Measurements from ENCODE around the gene TAF1.
"Not testable (repeated sequence)": the region's sequence is repeated elsewhere in the genome, so short reads cannot be mapped to it uniquely, and the experiment has no call there.

TAF1 gene

GRCh38 chrX:71365875-71366673 is at the start of gene TAF1:
TSS of gene TAF1 (plus strand) at chrX:71366357. CDS start at chrX:71366375, 18 bp downstream.
- peak; percentile 85 for DNase-seq

GRCh38 chrX:71316959-71317358 is 49.2 kb upstream of the TAF1 start:
- DNase-seq, result not testable (repeated sequence)

- DNase-seq, result no peak
These were observed 46.0 kb upstream of the TAF1 start for GRCh38 chrX:71320126-71320525.

GRCh38 chrX:71321731-71322130 is 44.4 kb upstream of the TAF1 start:
- DNase-seq, result no peak

GRCh38 chrX:71324452-71324851 is 41.7 kb upstream of the TAF1 start:
- not testable (repeated sequence) for DNase-seq

- no peak for DNase-seq
These were observed 39.8 kb upstream of the TAF1 start for GRCh38 chrX:71326394-71326793.

GRCh38 chrX:71349151-71349665 is 16.9 kb upstream of the TAF1 start:
- DNase-seq, result not testable (repeated sequence)

GRCh38 chrX:71349867-71350266 is 16.3 kb upstream of the TAF1 start:
- not testable (repeated sequence) for DNase-seq

- DNase-seq, result not testable (repeated sequence)
These were observed 13.7 kb upstream of the TAF1 start for GRCh38 chrX:71352439-71352838.

- DNase-seq, result no peak
These were observed 1.9 kb upstream of the TAF1 start for GRCh38 chrX:71364221-71364620.

GRCh38 chrX:71365356-71365874 is 742 bp upstream of the TAF1 start:
- no peak for DNase-seq

GRCh38 chrX:71366674-71367256 is 608 bp downstream of the TAF1 start:
- DNase-seq, result peak; percentile 1

- no peak for DNase-seq
These were observed 1.2 kb downstream of the TAF1 start for GRCh38 chrX:71367396-71367795.

GRCh38 chrX:71372388-71372787 is 6.2 kb downstream of the TAF1 start:
- DNase-seq, result no peak

- no peak for DNase-seq
These were observed 12.6 kb downstream of the TAF1 start for GRCh38 chrX:71378732-71379131.

- not testable (repeated sequence) for DNase-seq
These were observed 25.6 kb downstream of the TAF1 start for GRCh38 chrX:71391725-71392124.

- no peak for DNase-seq
These were observed 27.8 kb downstream of the TAF1 start for GRCh38 chrX:71393919-71394318.

GRCh38 chrX:71396576-71396975 is 30.4 kb downstream of the TAF1 start:
- no peak for DNase-seq

GRCh38 chrX:71400710-71401109 is 34.6 kb downstream of the TAF1 start:
- DNase-seq, result no peak

- not testable (repeated sequence) for DNase-seq
These were observed 50.1 kb downstream of the TAF1 start for GRCh38 chrX:71416260-71416659.

- no peak for DNase-seq
These were observed 54.5 kb downstream of the TAF1 start for GRCh38 chrX:71420686-71421085.

GRCh38 chrX:71432733-71433132 is 66.6 kb downstream of the TAF1 start:
- DNase-seq, result no peak

- DNase-seq, result no peak
These were observed 72.6 kb downstream of the TAF1 start for GRCh38 chrX:71438750-71439149.

- no peak for DNase-seq
These were observed 73.3 kb downstream of the TAF1 start for GRCh38 chrX:71439420-71439819.
